GM12872 (cell line): Measurements from ENCODE around the gene ELF2.

ENCODE experiments used
- TF ChIP-seq, protein P1 (sequence below): IDR thresholded peaks from 3 replicates; pipeline ENCODE4 v1.5.1; 2011; ENCODE audit warnings: low read depth, mild to moderate bottlenecking, low read length, moderate library complexity; ENCODE audit not compliant: insufficient read depth

ELF2 gene

DNA sequence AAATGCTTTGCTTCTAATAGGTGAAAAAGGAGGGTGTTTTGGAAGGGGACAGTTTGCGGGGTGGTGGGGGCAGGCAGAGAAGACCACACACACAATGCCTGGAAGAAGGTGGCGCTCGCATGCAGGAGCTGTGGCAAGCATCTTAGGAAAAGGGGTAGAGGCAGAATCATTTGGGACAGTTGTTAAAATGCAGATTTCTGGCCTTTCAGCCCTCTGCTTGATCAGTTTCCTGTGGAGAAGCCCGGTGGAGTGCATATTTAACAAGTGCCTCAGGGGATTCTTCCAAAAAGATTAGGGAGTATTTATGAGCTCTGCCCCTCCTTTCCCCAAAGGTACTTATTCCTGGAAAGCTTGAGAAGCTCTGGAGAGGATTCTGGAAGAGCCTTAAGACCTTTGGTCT, 156.6 kb downstream of the ELF2 start:
- TF ChIP-seq, protein P1, sequence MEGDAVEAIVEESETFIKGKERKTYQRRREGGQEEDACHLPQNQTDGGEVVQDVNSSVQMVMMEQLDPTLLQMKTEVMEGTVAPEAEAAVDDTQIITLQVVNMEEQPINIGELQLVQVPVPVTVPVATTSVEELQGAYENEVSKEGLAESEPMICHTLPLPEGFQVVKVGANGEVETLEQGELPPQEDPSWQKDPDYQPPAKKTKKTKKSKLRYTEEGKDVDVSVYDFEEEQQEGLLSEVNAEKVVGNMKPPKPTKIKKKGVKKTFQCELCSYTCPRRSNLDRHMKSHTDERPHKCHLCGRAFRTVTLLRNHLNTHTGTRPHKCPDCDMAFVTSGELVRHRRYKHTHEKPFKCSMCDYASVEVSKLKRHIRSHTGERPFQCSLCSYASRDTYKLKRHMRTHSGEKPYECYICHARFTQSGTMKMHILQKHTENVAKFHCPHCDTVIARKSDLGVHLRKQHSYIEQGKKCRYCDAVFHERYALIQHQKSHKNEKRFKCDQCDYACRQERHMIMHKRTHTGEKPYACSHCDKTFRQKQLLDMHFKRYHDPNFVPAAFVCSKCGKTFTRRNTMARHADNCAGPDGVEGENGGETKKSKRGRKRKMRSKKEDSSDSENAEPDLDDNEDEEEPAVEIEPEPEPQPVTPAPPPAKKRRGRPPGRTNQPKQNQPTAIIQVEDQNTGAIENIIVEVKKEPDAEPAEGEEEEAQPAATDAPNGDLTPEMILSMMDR: no peak

DNA sequence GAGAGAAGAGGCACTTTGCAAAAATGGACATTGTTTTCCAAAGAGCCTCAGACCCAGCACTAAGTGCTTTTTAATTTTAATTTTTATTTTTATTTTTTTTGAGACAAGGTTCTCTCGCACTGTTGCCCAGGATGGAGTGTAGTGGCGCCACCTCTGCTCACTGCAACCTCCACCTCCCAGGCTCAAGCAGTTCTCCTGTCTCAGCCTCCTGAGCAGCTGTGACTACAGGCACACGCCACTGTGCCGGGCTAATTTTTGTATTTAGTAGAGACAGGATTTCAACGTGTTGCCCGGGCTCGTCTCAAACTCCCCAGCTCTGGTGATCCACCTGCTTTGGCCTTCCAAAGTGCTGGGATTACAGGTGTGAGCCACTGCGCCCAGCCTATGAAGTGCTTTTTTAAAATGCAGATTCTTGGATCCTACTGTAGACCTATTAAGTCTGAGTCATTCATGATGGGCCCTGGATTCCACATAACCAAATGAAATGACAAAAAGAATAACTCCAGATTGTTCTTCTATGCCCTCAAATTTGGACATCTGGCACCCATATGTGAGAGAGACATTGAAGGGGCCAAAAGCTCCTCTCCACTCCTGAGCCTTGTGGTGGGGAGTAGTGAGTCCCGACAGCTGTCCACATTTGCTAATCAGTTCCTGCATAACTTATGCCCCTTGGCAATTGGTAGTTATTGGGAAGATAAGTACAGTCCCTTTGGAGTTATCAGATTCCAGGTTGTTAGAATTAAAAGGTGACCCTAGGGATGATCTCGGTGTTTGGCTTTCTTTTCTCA, 157.9 kb downstream of the ELF2 start:
- TF ChIP-seq, protein P1: no peak

DNA sequence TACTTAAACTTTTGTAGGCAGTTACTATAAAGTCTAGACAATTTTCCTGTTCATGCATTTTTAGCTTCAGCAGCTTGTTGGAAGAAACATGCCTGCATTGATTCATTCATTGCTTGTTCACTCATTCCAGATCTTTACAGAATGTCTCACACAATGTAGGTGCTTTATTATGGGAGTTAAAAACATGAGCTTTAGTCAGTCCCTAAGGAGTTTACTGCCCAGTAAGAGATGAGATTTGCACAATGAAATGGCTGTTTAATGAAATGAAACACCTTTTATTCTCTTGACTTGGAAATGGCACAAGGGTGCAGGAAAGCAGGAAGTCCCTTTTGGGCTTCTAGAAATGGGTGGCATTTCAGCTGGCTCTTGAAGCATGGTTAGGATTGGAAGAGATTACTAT, 158.5 kb downstream of the ELF2 start:
- TF ChIP-seq, protein P1: no peak

DNA sequence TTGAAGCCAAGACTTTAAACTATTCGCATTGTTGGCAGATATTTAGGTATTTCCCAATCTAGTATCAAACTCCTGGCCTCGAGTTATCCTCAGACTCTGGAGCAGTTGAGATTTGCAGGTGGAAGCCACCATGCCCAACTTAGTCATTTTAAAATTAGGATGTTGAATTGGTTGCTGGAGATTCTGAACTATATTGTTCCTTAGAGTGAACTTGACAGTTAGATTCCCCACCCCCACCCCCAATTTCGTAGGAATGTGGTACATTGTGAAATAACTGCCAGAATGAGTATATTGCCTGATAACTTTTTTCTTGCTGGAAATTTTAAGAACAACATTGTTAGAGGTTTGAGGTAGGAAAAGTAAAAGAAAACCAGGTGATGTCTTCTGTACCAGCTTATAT, 159.2 kb downstream of the ELF2 start:
- TF ChIP-seq, protein P1: no peak

DNA sequence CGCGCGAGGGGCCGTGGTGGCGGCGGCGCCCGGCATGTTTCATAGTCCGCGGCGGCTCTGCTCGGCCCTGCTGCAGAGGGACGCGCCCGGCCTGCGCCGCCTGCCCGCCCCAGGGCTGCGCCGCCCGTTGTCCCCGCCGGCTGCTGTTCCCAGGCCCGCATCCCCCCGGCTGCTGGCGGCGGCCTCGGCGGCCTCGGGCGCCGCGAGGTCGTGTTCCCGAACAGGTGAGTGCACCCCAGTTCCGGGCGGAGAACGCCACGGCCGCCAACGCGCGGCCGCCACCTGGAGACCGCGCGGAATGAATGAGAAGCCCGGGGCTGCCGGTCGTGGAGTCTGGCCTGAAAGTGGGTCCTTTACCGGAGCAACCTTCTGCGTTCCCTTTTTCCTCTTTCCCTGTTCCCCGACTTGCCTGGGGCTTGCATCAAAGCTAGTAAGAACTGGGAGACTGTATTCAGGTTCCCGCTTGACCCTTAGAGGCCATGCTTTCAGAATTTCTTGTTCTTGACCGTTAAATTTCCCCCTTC, 161.0 kb downstream of the ELF2 start:
- TF ChIP-seq, protein P1: peak; percentile 20; the same call in 1 of the 3 replicates

DNA sequence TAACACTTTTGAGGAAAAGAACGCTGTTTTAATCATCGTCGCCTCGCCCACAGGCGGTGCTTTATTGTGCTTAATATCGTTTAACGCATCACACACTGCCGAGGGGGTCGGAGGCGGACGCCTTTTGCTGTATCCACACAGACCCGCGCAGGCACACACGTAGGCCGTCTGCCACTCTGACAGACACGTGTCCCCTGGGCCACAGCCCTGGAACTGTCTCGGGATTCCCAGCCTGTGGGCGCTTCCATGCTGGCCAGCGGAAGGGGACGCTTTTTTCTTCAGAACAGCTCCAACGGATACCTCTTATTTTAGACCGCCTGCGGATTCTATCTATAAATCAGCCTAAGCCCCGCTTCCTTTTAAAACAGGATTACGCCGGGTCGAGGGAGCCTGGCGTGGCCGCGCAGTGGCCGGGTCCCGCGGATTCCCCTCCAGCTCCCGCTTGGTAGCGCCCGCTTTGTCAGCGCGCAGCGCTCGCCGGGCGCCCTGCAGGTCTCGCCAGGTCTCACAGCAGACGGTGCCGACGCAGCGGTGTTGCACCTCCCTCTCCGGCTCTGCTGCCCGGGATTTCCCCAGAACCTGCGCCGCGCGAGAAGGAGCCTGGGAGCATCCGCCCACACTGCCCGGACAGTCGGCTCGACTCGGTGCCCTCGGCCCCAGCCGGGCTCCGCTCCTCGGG, 161.6 kb downstream of the ELF2 start, which contains the start of gene NOCT:
Gene NOCT (plus strand): TSS at position 513 of the 679 bp plus-strand sequence. CDS start 201 bp downstream, outside the sequence.
- TF ChIP-seq, protein P1: peak; percentile 28; the same call in 1 of the 3 replicates
